GM19468 (cell line): ENCODE data around the gene LRG1.

Experiments used
- ATAC-seq: cut with Tn5 transposase; IDR thresholded peaks from one replicate; pipeline ENCODE4 v1.9.1; 2021; ENCODE audit warnings: mild to moderate bottlenecking, moderate library complexity, moderate number of reproducible peaks; ENCODE audit not compliant: unreplicated experiment; ENCODE audit errors: extremely low read depth

The LRG1 gene

GRCh38 chr19:4539693-4540581 lies at the start of gene LRG1:
Gene LRG1, minus strand, starts transcription at chr19:4540036. Its CDS starts 23 bp downstream, at chr19:4540013.
- no peak for ATAC-seq

DNA sequence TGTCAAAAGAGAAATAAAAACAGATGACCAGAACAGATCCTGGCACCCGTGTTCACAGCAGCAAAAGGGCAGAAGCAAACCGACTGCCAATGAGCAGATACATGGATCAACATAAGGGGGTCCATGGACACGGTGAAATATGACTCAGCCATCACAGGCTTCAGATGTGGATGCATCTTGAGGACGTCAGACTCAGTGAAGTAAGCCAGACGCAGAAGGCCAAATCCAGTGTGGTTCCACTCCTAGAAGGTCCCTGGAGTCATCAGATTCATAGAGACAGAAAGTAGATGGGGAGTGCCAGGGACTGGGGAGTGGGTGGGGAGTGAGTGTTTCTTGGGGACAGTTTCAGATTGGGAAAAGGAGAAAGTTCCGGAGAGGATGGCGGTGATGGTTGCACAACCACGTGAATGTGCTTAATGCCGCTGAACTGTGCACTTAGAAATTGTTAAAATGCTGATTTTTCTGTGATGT lies 48.5 kb upstream of the LRG1 start:
- ATAC-seq = no peak

- no peak for ATAC-seq
Measured at GRCh38 chr19:4587527-4587926, 47.7 kb upstream of the LRG1 start.

DNA sequence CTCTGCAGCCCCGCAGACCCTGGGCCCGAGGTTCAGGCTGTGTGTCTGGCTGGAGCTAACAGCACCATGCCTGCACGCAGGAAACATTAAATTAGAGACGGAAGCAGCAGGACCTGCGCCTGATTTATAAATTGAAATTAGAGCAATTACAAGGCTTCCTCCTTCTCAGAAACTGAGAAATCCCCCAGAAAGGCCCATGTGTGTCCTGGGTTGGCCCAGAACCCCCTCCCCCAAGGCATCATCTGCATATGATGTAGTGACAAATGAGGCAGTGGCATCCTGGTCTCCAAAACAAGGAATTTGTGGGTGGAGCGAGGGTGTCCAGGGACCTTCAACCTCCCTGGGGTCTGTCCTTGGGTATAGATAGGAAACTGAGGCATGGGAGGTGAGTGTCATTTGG lies 46.9 kb upstream of the LRG1 start:
- ATAC-seq = no peak

GRCh38 chr19:4586245-4586644 lies 46.4 kb upstream of the LRG1 start:
- no peak for ATAC-seq

DNA sequence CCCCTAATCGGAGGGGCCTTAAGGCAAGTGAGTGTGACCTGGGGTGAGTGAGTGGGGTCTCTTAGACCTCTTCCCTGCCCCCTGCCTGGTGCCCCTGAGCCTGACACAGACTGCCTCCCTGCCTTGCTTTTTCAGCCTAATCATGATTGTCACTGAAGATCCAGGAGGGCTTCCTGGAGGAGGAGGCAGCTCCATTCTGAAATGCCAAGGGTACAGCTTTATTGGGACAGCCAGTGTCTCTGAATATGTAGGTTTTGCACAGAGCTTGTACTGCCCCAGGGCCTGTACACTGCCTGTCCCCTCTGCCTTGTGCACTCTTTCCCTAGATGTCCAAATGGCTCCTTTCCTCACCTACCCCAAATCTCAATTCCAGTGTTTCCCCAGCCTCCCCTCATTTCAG lies 45.7 kb upstream of the LRG1 start:
- ATAC-seq = no peak

- ATAC-seq = no peak
Measured at GRCh38 chr19:4584670-4585460, 45.0 kb upstream of the LRG1 start.

DNA sequence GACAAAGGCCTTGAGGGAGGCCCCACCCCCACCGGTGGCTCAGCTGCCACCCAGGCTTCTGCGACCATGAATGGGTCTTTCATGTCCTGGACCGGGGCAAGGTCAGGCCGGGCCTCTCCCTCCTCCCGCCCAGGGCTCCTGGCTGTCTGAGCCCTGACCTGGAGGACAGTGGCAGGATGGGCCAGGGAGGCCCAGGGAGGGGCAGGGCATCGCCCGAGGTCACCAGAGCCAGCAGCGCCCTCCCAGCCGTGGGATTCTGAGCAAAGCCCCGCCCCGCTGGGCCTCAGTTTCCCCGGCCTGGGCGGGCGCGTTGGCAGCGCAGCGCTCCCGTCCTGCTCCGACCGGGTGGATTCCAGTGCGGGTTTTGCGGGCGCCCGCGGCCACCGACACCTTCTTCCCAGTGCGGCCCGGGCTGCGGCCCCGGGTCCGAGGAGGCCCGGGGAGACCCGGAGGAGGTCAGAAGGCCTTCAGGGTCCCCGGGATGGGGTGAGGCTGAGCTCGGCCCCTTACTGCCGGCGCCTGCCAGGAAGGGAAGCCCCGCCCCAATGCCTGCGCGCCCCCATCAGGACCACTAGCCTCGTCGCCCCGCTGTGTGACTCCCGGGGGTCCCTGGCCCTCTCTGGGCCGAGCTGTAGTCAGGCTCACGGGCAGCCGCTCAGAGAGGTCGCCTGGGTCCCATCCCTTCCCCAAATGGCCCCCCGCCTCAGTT lies 44.3 kb upstream of the LRG1 start:
- no peak for ATAC-seq

DNA sequence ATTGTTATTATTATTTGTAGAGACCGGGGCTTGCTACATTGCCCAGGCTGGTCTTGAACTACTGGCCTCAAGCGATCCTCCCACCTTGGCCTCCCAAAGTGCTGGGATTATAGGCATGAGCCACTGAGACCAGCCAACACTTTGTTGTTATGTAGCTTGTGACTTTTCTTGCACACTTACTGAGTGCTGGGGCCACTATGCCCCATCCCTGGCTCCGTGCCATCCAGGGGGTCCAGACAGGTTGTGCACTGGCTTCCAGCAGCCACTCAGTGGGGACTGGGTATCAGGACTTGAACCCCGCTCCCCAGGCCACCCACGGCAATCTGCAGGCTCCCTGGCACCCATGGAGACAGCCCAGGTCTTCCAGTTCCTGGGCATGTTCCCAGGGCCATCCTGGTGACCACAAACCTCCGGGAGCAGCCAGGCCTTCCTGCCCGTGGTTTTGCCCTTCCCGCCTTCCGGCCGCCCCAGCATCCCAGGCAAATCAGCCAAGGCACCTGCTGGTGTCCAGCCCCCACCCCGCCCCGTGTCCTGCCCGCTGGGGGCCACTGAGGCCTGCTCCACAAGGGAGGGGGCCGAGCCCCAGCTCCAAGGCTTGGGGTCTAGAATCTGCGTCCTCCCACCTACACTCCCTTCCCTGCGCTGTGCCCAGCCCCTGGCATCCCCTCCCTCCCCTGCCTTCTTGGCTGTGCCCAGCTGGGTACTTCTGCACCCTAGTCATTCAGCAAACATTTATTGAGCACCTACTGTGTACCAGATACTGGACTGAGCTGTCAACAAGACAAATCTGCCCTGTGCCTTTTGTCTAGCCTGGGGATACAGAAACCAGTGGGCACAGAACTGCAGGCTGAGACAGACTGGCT lies 43.4 kb upstream of the LRG1 start:
- no peak for ATAC-seq

- no peak for ATAC-seq
Measured at GRCh38 chr19:4581666-4582553, 42.1 kb upstream of the LRG1 start.

GRCh38 chr19:4580961-4581665 lies 41.3 kb upstream of the LRG1 start:
- no peak for ATAC-seq

DNA sequence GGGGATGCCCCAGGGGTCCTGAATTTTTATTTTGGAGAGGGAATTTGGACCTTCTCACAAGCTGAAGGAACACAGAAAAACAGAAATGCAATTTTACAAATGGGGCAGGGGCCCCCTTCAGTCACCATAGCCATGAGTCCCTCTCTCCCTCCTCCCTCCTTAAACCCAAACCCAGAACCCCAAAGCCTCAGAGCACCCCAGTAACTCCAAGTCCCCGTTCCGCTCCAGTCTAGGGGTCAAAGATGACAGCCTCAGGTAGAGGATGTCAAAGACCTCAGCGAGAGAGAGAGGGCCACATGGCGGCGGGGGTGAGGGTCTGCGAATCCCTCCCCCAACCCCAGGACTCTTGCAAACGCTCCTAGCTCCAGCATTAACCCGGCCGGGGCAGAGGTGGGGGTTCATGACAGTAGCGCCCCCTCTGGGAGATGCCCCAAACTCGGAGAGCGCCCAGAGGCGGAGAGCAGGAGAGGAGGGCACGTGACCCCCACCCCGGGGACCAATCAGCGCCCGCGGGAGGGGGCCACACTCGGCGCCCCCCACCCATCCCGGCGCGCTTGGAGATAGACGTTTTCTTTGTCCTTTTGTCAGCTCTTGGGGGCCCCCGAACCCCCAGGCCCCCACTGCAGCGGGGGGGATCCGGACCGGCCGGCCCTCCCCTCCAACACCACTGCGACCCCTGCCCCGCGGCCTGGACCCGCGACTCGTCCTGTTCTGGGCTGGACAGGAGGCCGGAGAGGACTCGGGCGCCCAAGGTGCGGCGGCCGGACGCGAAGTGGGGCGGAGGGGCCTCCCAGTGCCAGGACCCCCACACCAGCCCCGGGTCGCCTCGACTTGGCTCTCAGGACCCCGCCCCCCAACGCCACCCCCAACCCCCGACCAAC lies 40.4 kb upstream of the LRG1 start:
- ATAC-seq = no peak

DNA sequence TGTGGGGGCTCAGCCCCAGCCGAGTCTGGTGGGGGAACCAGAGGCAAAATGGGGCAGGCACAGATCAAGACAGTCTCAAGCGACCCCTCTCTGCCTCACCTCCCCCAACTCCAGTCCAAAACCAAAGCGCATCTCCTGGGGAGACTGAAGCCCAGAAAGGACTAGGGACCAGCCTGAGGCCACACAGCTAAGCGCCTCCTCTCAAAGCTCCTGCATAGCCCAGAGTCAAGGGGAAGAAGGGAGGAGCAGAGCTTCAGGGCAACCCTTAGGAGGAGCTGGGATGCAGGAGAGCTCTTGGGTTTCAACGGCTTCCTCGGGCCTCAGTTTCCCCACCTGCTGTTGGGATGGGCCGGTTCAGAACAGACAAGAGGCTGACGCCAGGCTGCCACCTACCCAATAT lies 39.6 kb upstream of the LRG1 start:
- no peak for ATAC-seq

DNA sequence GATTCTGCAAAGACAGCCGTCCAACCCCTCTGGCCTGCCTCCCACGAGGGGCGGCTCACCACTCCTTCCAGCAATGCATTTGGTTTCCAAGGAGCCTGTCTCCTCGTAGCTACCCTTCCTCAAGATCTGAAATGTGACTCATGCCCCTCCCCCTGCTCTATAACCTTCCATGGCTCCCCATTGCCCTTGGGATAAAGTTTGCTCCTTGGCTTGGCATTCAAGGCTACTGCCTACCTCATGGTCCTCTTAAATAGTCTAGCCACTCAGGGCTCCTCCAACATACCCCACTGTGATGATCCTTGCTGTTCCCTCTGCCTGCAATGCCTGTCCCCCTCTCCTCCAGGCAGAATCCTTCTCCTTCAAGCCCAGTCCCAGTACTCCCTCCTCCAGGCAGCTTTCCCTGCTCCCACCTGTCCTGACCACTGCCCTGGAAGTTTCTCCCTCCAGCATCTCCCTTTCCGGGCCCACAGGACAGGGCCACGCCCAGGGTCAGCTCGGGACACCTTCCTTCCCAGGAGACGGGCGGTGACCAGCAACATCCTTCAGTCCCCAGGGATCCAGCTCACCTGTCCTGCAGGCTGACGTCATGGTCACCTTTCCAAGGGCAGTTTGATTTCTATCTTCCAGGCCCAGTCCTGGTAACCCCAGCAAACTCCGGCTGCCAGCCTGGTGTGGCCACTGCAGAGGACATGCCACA lies 38.9 kb upstream of the LRG1 start:
- ATAC-seq = no peak

DNA sequence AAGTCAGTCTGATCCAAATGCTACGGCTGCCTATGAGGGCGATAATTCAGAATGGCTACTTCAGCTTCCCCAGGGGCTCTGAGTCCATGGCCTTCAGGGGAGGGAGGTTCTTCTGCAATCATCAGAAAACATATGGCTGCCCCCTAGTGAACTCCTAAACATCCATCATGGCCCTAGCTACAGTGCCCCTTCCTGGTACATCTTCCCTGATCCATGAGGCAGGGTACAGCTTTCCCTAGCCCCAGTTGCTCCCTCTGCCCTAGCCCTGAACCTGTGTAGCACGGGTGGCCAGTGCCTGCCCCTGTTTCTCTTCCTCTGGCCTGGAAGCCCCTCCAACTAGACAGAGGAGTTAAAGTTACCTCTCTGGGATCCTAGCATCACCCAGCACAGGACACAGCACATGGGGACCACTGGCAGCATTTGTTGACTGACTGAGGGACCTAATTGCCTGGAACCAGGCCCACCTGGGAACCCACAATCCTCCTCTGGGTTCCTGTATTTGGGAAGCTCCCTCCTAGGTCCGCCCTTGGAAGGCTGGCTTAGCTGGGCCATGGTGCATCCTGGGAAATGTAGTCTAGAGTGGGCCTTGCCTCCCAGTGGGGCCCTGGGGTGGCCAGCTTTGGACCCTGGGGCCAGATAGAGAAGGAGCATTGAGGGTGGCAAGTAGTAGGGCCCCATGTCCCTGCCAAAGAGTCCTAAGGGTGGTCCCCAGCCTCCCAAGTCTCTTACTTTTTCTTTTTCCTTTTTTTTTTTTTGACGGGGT lies 37.4 kb upstream of the LRG1 start:
- ATAC-seq = no peak
